ENCODE measurements around the gene DOLK.
"Not testable (repeated sequence)": the region's sequence is repeated elsewhere in the genome, so short reads cannot be mapped to it uniquely, and the experiment has no call there.

Gene DOLK

DNA sequence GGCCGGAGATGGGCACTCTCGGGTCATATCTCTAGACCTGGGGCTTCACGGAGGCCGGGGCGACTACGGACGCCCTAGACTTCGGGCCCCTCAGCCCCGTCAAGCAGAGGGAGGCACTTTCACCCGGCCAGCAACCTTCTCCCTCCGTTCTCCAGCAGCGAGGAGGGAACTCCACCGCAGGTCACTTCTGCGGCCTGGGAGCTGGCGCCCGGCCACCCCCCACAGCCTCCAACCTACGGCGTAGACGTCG lies 201 bp downstream of the DOLK start:
- H3K9me3 ChIP-seq (ENCODE audit: control insufficient read depth in 2 of 2, low read length in 2 of 2) = no peaks in the 10 kb centered on the region
- peak overlapping the region; percentile 87 to 92 for H3K27ac ChIP-seq (ENCODE audit: low read depth in 2 of 2, low read length in 2 of 2)
- H3K9ac ChIP-seq (ENCODE audit: low read depth in 1 of 2, low read length in 2 of 2) = peak overlapping the region; percentile 87 to 91
- H3K4me1 ChIP-seq (ENCODE audit: control insufficient read depth in 2 of 2, insufficient read depth in 2 of 2, low read length in 2 of 2) = peaks cover 8 to 12% of the 10 kb centered on the region in 2 donors
- peaks cover 3 to 6% of the 10 kb centered on the region in 2 donors for H3K36me3 ChIP-seq (ENCODE audit: control insufficient read depth in 2 of 2, insufficient read depth in 2 of 2, low read length in 2 of 2)
- peak overlapping the region; percentile 89 to 98 for H3K4me3 ChIP-seq (ENCODE audit: low read length in 2 of 2)
- no peaks in the 10 kb centered on the region for H3K27me3 ChIP-seq (ENCODE audit: control insufficient read depth in 2 of 2, insufficient read depth in 2 of 2, low read length in 2 of 2)

DNA sequence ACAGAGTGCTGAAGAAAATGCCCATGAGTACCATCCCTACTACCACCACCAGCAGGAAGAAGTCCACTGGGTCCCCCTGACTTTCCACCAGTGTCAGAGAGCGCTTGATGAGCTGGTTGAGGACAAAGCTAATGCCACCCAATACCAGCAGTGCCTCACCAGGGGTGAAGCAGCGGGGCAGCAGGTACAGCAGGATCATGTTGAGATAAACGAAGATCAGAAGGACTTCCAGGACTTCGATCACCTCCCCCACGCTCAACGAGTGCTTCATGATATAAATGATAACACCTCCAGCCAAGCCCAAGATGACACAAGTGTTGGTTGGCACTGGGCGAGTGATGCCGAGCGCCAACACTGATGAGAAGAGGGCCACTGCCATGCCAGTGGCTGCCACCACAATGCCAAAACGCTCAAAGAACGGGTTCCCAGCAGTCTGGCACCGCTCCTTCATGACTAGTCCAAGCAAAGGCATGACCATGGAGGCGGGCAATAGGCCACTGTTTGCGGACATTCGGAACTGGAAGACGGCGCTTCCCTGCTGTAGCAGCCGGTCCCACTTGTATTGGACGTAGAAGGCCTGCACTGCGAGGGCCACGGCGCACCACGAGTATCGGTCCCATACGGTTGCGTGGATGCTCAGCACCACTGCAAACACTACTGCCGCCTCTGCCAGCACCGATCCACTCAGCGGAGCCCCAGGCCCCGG lies 679 bp downstream of the DOLK start:
- H3K36me3 ChIP-seq (ENCODE audit: control insufficient read depth in 2 of 2, insufficient read depth in 2 of 2, low read length in 2 of 2) = peaks cover 3 to 6% of the 10 kb centered on the region in 2 donors
- peak overlapping the region; percentile 87 to 92 for H3K27ac ChIP-seq (ENCODE audit: low read depth in 2 of 2, low read length in 2 of 2)
- H3K4me1 ChIP-seq (ENCODE audit: control insufficient read depth in 2 of 2, insufficient read depth in 2 of 2, low read length in 2 of 2) = peaks cover 8 to 12% of the 10 kb centered on the region in 2 donors
- no peaks in the 10 kb centered on the region for H3K9me3 ChIP-seq (ENCODE audit: control insufficient read depth in 2 of 2, low read length in 2 of 2)
- peak overlapping the region; percentile 89 to 98 for H3K4me3 ChIP-seq (ENCODE audit: low read length in 2 of 2)
- peak overlapping the region; percentile 87 to 91 for H3K9ac ChIP-seq (ENCODE audit: low read depth in 1 of 2, low read length in 2 of 2)
- H3K27me3 ChIP-seq (ENCODE audit: control insufficient read depth in 2 of 2, insufficient read depth in 2 of 2, low read length in 2 of 2) = no peaks in the 10 kb centered on the region

DNA sequence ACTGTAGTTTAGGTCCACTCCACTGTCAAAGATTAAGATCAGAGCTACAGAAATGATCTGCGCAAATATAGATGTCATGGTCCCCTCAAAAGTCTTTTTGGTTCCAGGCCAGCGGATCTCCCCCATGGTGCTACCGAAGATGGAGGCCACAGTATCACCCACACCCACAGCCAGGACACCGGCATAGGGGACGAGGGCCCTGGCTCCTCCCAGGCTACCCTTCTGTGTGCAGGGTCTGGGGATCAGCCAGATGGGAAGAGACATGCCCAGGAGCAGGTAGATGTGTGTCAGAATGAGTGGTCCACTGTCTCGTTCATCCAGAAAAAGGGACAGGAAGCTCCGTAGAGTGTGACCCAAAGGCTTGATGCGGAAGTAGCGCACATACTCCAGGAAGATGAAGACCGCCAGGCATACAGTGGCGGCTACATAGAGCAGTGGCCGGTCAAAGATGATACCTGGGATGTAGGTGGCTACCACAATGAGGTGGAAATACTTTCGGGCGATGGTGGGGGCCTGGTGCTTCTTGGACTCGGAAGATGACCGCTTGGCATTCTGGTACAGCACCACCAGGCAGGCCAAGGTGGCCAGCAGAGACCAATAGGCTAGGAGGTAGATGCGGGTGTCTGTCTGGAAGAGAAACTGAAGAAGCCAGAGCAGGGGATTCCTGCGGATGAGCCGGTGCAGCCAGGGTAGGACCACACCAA lies 1.5 kb downstream of the DOLK start:
- no peaks in the 10 kb centered on the region for H3K27me3 ChIP-seq (ENCODE audit: control insufficient read depth in 2 of 2, insufficient read depth in 2 of 2, low read length in 2 of 2)
- H3K27ac ChIP-seq (ENCODE audit: low read depth in 2 of 2, low read length in 2 of 2) = no peak overlapping the region
- peaks cover 3 to 6% of the 10 kb centered on the region in 2 donors for H3K36me3 ChIP-seq (ENCODE audit: control insufficient read depth in 2 of 2, insufficient read depth in 2 of 2, low read length in 2 of 2)
- H3K4me3 ChIP-seq (ENCODE audit: low read length in 2 of 2) = peak overlapping the region in 1 of 2 donors; percentile 89
- no peaks in the 10 kb centered on the region for H3K9me3 ChIP-seq (ENCODE audit: control insufficient read depth in 2 of 2, low read length in 2 of 2)
- H3K4me1 ChIP-seq (ENCODE audit: control insufficient read depth in 2 of 2, insufficient read depth in 2 of 2, low read length in 2 of 2) = peaks cover 8 to 12% of the 10 kb centered on the region in 2 donors
- no peak overlapping the region for H3K9ac ChIP-seq (ENCODE audit: low read depth in 1 of 2, low read length in 2 of 2)

DNA sequence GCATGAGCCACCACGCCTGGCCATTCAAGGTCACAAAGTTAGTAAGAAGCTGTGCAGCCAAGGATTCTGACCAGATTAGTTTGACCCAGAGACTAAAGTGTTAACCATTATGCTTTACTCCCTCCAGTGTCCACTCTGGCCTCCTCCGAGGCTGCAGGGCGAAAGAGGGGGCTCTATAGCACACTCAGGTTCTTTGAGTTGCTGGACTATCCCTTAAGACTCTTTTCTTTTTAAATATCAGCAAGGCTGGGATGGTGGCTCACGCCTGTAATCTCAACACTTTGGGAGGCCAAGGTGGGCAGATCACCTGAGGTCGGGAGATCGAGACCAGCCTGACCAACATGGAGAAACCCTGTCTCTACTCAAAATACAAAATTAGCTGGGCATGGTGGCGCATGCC lies 2.4 kb downstream of the DOLK start:
- not testable (repeated sequence) for H3K4me3 ChIP-seq (ENCODE audit: low read length in 2 of 2); H3K9me3 ChIP-seq (ENCODE audit: control insufficient read depth in 2 of 2, low read length in 2 of 2); H3K36me3 ChIP-seq (ENCODE audit: control insufficient read depth in 2 of 2, insufficient read depth in 2 of 2, low read length in 2 of 2); H3K27ac ChIP-seq (ENCODE audit: low read depth in 2 of 2, low read length in 2 of 2); H3K9ac ChIP-seq (ENCODE audit: low read depth in 1 of 2, low read length in 2 of 2); H3K27me3 ChIP-seq (ENCODE audit: control insufficient read depth in 2 of 2, insufficient read depth in 2 of 2, low read length in 2 of 2)
- H3K4me1 ChIP-seq (ENCODE audit: control insufficient read depth in 2 of 2, insufficient read depth in 2 of 2, low read length in 2 of 2) = peaks cover 8 to 12% of the 10 kb centered on the region in 2 donors

DNA sequence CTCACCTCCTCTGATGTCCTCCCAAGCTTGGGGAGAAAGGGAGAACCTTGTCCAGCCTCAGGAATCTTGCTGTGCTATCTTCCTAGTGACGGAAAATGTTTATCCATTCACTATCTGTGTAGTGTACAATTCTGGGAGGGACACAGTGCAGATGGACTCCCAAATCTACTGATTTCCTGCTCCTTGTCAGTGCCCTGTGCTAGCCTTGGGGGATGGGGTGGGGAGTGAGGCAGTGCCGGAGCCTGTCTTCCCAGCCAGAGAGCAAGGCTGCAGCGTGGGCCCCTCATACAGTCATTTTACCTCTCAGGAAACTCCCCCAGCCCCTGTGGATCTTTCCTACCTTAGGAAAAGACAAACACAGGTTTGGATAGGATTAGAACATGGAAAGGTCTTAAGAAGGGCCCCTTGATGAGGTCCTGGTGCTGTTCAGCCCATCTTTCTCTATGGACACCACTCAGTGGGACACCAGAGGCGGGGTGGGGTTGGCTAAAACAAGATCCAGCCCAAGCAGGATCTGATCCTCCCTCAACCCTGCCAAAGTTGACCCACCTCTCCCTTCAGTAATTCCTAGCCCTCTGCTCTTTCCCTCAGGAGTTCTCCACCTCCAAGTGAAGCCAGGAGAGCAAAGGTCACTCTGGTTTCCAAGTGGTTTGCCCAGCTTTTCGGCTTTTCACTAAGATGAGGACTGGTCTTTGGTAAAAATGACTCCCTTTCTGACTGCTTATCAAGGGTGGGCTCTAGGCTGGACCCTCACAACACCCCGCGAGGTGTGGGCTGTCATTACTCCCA lies 3.4 kb downstream of the DOLK start:
- H3K4me1 ChIP-seq (ENCODE audit: control insufficient read depth in 2 of 2, insufficient read depth in 2 of 2, low read length in 2 of 2) = peaks cover 8 to 12% of the 10 kb centered on the region in 2 donors
- no peak overlapping the region for H3K27ac ChIP-seq (ENCODE audit: low read depth in 2 of 2, low read length in 2 of 2)
- H3K9me3 ChIP-seq (ENCODE audit: control insufficient read depth in 2 of 2, low read length in 2 of 2) = no peaks in the 10 kb centered on the region
- peaks cover 0 to 6% of the 10 kb centered on the region in 2 donors for H3K36me3 ChIP-seq (ENCODE audit: control insufficient read depth in 2 of 2, insufficient read depth in 2 of 2, low read length in 2 of 2)
- H3K9ac ChIP-seq (ENCODE audit: low read depth in 1 of 2, low read length in 2 of 2) = no peak overlapping the region
- no peaks in the 10 kb centered on the region for H3K27me3 ChIP-seq (ENCODE audit: control insufficient read depth in 2 of 2, insufficient read depth in 2 of 2, low read length in 2 of 2)
- H3K4me3 ChIP-seq (ENCODE audit: low read length in 2 of 2) = no peak overlapping the region

DNA sequence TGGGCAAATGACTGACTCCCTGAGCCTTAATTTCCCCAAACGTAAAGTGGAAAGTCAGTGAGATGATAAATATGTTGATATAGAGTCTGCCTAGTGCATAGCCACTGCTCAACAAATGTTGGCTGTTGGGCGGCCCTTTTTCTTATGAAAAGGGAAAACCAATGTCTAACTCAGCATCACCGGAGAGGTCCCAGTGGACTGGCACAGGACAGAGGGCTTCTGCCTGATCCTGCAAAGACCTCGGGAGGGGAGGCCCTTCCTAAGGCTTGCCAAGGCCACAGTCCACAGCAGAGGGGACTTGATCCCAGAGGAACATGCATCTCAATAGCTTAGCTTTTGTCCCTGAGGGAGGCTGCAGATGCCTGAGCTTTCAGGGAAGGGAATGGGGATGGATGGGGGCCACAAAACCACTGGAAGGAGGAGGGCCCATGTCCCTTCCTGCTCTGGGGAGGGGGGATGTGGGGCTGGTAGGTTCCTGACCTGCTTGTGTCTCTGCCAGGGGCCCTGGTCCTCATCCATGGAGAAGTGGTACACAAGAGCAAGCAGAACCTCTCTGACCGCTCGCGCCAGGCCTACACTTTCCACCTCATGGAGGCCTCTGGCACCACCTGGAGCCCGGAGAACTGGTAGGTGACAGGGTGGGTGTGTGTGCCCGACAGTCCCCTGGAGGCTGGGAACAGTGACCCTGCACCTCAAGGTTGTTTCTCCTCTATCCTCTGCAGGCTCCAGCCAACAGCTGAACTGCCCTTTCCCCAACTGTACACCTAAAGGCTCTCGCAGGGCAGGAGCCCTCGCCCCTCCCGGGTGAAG lies 6.3 kb downstream of the DOLK start:
- Histone ChIP-seq H3K4me3 (ENCODE audit: low read length in 2 of 2) (no peak overlapping the region), H3K27ac (ENCODE audit: low read depth in 2 of 2, low read length in 2 of 2) (no peak overlapping the region), H3K27me3 (ENCODE audit: control insufficient read depth in 2 of 2, insufficient read depth in 2 of 2, low read length in 2 of 2) (no peaks in the 10 kb centered on the region), H3K4me1 (ENCODE audit: control insufficient read depth in 2 of 2, insufficient read depth in 2 of 2, low read length in 2 of 2) (peaks cover 0 to under 1% of the 10 kb centered on the region in 2 donors), H3K9me3 (ENCODE audit: control insufficient read depth in 2 of 2, low read length in 2 of 2) (no peaks in the 10 kb centered on the region), H3K36me3 (ENCODE audit: control insufficient read depth in 2 of 2, insufficient read depth in 2 of 2, low read length in 2 of 2) (peaks cover 0 to 6% of the 10 kb centered on the region in 2 donors), H3K9ac (ENCODE audit: low read depth in 1 of 2, low read length in 2 of 2) (no peak overlapping the region)

DNA sequence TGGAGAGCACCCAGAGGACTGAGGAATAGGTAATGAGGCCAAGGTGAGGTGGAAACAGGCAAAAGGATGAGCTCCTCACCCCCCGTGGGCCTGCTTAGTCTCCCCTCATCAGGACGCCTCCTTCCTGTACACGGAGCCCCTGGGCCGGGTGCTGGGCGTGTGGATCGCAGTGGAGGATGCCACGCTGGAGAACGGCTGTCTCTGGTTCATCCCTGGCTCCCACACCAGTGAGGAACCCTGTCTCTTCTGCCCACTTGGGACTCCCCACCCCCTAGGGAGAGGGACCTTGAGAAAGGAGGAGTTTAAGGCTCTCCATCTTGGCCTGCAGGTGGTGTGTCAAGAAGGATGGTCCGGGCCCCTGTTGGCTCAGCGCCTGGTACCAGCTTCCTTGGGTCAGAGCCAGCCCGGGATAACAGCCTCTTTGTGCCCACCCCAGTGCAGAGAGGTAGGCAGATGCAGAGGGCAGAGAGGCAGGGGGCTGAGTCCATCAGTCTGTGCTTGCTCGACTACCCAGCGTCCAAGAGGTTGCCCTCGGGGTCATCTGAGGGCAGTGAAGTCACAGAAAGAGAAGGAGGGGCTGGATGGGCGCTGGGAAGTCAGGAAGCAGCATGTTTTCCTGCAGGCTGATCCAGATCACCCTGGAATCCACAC lies 7.0 kb downstream of the DOLK start:
- no peak overlapping the region for H3K27ac ChIP-seq (ENCODE audit: low read depth in 2 of 2, low read length in 2 of 2)

DNA sequence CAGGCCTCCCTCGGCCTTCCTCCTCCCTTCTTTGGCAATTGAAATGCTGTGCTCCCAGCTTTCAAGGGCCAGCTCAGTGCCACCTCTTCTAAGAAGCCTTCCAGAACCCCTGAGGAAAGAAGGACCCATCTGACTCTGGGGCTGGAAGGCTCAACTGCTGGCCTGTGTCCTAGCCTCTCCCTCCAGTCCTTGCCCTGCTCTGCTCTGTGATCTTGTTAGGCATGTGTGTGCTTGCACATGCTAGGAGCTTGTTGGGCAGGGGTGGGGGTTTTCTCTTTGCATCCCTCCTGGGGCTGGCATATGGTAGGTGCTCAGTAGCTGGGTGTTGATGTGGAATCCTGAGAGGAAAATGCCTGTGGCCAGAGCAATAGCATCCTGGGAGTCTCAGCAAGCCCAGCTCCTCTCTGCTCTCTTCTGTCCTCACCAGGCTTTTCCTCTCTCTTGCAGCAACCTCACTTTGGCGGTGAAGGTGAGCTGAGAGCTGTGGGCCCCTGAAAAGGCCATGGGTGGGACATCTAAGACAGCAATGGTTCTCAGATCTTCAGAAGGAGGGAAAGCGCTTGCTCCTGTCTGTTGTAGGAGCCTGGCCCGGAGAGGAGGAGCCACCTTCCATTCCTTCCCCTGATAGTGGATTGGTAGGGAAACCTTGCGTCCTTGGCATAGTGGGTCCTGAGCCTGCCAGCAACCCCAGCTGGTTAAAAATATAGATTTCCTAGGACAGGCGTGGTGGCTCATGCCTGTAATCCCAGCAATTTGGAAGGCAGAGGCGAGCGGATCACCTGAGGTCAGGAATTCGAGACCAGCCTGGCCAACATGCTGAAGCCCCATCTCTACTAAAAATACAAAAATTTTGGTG lies 9.9 kb downstream of the DOLK start:
- Histone ChIP-seq H3K9me3 (ENCODE audit: control insufficient read depth in 2 of 2, low read length in 2 of 2) (no peaks in the 10 kb centered on the region), H3K27me3 (ENCODE audit: control insufficient read depth in 2 of 2, insufficient read depth in 2 of 2, low read length in 2 of 2) (no peaks in the 10 kb centered on the region), H3K4me3 (ENCODE audit: low read length in 2 of 2) (no peak overlapping the region), H3K36me3 (ENCODE audit: control insufficient read depth in 2 of 2, insufficient read depth in 2 of 2, low read length in 2 of 2) (no peaks in the 10 kb centered on the region), H3K9ac (ENCODE audit: low read depth in 1 of 2, low read length in 2 of 2) (no peak overlapping the region), H3K27ac (ENCODE audit: low read depth in 2 of 2, low read length in 2 of 2) (no peak overlapping the region), H3K4me1 (ENCODE audit: control insufficient read depth in 2 of 2, insufficient read depth in 2 of 2, low read length in 2 of 2) (no peaks in the 10 kb centered on the region)

More for the DNA sequence above, 7.0 kb downstream of the DOLK start:
- Histone ChIP-seq H3K4me1 (ENCODE audit: control insufficient read depth in 2 of 2, insufficient read depth in 2 of 2, low read length in 2 of 2) (no peaks in the 10 kb centered on the region), H3K27me3 (ENCODE audit: control insufficient read depth in 2 of 2, insufficient read depth in 2 of 2, low read length in 2 of 2) (no peaks in the 10 kb centered on the region), H3K9ac (ENCODE audit: low read depth in 1 of 2, low read length in 2 of 2) (no peak overlapping the region), H3K36me3 (ENCODE audit: control insufficient read depth in 2 of 2, insufficient read depth in 2 of 2, low read length in 2 of 2) (no peaks in the 10 kb centered on the region), H3K4me3 (ENCODE audit: low read length in 2 of 2) (no peak overlapping the region), H3K9me3 (ENCODE audit: control insufficient read depth in 2 of 2, low read length in 2 of 2) (no peaks in the 10 kb centered on the region)

Data from mucosa of rectum (tissue), 2 donors.